ENCODE data around the gene SPTBN4. TPM values are rescaled to one million over a fixed set of nuclear protein-coding genes. Genes with fewer than 3 reads are reported as not detected.
"Not testable (repeated sequence)": the region's sequence is repeated elsewhere in the genome, so short reads cannot be mapped to it uniquely, and the experiment has no call there.

SPTBN4 gene
- total and polyA plus RNA-seq, 10 of the 15 experiments (the other 5 are each of a cell fraction or from before 2014, with no cell fraction given): 0.04 to 1.1 (median 0.34) TPM; not detected in 1

DNA sequence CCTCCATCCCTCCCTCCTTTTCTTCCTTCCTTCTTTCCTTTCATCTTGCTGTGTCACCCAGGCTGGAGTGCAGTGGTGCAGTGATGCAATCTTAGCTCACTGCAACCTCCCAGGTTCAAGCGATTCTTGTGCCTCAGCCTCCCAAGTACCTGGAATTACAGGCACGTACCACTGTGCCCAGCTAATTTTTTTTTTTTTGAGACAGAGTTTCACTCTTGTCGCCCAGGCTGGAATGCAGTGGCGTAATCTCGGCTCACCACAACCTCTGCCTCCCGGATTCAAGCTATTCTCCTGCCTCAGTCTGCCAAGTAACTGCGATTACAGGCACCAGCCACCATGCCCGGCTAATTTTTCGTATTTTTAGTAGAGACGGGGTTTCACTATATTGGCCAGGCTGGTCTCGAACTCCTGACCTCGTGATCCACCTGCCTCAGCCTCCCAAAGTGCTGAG is 3.2 kb upstream of the SPTBN4 start:
- H3K79me2 ChIP-seq (ENCODE audit: control insufficient read depth, insufficient read depth, low read length); H3K27ac ChIP-seq (ENCODE audit: control insufficient read depth, insufficient read depth); DNase-seq (ENCODE audit: low read depth, low spot score); BruUV-seq (replicated peaks); H4K20me1 ChIP-seq (ENCODE audit: control insufficient read depth, insufficient read depth); H3K27me3 ChIP-seq (replicated peaks in 1 of 2; ENCODE audit: control insufficient read depth in 2 of 2, insufficient read depth in 2 of 2, low read length in 1 of 2); H3K9me3 ChIP-seq (replicated peaks; ENCODE audit: control insufficient read depth, insufficient read depth, low read length); H3K36me3 ChIP-seq (ENCODE audit: control insufficient read depth in 2 of 2, insufficient read depth in 2 of 2, low read length in 1 of 2); H2AFZ ChIP-seq (ENCODE audit: control insufficient read depth, low read depth, low read length); H3K4me2 ChIP-seq (ENCODE audit: control insufficient read depth, insufficient read depth); FAIRE-seq; ATAC-seq; H3K4me3 ChIP-seq; H3K9ac ChIP-seq (ENCODE audit: control insufficient read depth, insufficient read depth, low read length); in situ Hi-C loops (cut with MboI): not testable (repeated sequence)
- intact Hi-C loops (cut with micrococcal nuclease; ENCODE audit: unreplicated experiment): loop anchor here (2.0 kb wide), 1 partner anchor 135 kb away; no protein-coding TSS in a partner anchor
- ChIA-PET SMC1A (ENCODE audit: uncharacterized antibody, unreplicated experiment) (interaction anchor here (0.7 to 3.4 kb wide), 14 partner anchors 8 to 172 kb away, joined by 3 to 18 read pairs (median 4); partner anchors contain the start of genes C19orf47, PLD3 and SERTAD3), CTCF (interaction anchor here (0.6 to 4.7 kb wide), 37 partner anchors 9 to 360 kb away, joined by 3 to 67 read pairs (median 4); partner anchors contain the start of genes C19orf47, LTBP4, PLD3 and SERTAD1), RAD21 (ENCODE audit: unreplicated experiment) (interaction anchor here (0.7 to 4.6 kb wide), 16 partner anchors 10 to 273 kb away, joined by 3 to 26 read pairs (median 4); partner anchors contain the start of genes C19orf47, PLD3 and SERTAD1), POLR2A (interaction anchor here (0.5 to 1.4 kb wide), 8 partner anchors 8 to 1842 kb away, joined by 3 to 7 read pairs (median 3); partner anchors contain the start of gene SERTAD3)
- 47% methylated on average over 12 of the region's 12 CpGs for WGBS (ENCODE audit: insufficient coverage, insufficient replicate concordance, low lambda C conversion rate, missing lambda C conversion rate)
- H3K4me1 ChIP-seq (ENCODE audit: control insufficient read depth, insufficient read depth, low read length): peaks cover 31% of the 10 kb centered on the region

DNA sequence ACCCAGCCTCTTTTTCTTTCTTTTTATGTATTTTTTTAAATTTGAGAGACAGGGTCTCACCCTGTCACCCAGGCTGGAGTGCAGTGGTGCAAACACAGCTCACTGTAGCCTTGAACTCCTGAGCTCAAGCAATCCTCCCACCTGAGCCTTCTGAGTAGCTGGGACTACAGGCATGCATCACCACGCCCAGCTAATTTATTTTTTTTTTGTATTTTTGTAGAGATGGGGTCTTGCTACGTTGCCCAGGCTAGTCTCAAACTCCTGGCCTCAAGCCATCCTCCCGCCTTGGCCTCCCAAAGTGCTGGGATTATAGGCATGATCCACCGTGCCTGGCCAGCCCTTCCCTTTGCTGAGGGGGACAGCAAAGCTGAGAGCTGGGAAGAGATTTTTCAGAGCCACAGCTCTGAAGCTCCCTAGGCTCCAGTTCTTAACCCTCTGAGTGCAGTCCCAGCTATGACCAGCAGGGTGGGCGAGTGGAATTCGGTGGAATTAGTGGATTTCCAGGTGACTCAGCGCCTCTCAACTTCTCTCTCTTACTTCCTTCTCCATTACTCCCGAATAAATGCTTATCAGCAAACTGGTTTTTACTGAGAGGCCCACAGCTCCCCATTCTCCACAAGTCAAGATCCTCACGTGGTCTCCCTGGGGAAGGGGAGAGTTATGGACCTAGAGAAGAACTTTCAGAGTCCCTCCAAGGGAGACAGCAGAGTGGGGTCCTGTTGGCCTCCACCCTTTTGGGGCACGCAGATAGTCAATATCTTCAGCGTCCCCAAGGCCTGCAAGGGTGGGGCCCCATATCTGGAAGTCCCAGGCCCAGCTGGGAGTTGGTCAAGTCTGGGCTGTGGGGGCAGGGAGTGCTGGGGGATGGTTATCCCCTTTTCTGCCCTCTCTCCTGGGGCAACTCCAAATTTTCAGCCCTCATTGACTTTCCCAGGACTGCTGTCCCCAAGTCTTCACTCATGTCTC is 2.5 kb upstream of the SPTBN4 start:
- H3K9ac ChIP-seq (ENCODE audit: control insufficient read depth, insufficient read depth, low read length): no peak overlapping the region; the same call in 1 of the 2 replicates
- POLR2A ChIA-PET: interaction anchor here (0.7 to 1.9 kb wide), 12 partner anchors 9 to 159 kb away, joined by 3 to 15 read pairs (median 3); partner anchors contain the start of genes C19orf47, PLD3 and SERTAD3
- H2AFZ ChIP-seq (ENCODE audit: control insufficient read depth, low read depth, low read length): no peak overlapping the region; the same call in 1 of the 2 replicates
- no peaks in the 10 kb centered on the region for H3K9me3 ChIP-seq (replicated peaks; ENCODE audit: control insufficient read depth, insufficient read depth, low read length)
- H3K4me1 ChIP-seq (ENCODE audit: control insufficient read depth, insufficient read depth, low read length): peaks cover 31% of the 10 kb centered on the region
- intact Hi-C loops (cut with micrococcal nuclease; ENCODE audit: unreplicated experiment) (loop anchor here (2.0 kb wide), 1 partner anchor 134 kb away; no protein-coding TSS in a partner anchor), in situ Hi-C loops (cut with MboI) (no loop called here)
- H3K27me3 ChIP-seq (replicated peaks in 1 of 2; ENCODE audit: control insufficient read depth in 2 of 2, insufficient read depth in 2 of 2, low read length in 1 of 2): peaks cover 0 to 2% of the 10 kb centered on the region in 2 experiments; a peak in 3 of 4 replicates
- ATAC-seq: peak; percentile 11; the same call in 2 of the 3 replicates
- no peak for DNase-seq (ENCODE audit: low read depth, low spot score)
- peak overlapping the region; percentile 66; the same call in 1 of the 2 replicates for H3K4me3 ChIP-seq
- SMC1A ChIA-PET (ENCODE audit: uncharacterized antibody, unreplicated experiment): interaction anchor here (0.7 to 3.4 kb wide), 19 partner anchors 9 to 171 kb away, joined by 3 to 18 read pairs (median 4); partner anchors contain the start of genes C19orf47, PLD3 and SERTAD3
- no peaks in the 10 kb centered on the region for H4K20me1 ChIP-seq (ENCODE audit: control insufficient read depth, insufficient read depth)
- BruUV-seq (replicated peaks): no TSS peak
- RAD21 ChIA-PET (ENCODE audit: unreplicated experiment): interaction anchor here (0.7 to 4.6 kb wide), 23 partner anchors 11 to 171 kb away, joined by 3 to 26 read pairs (median 4); partner anchors contain the start of genes C19orf47, PLD3 and SERTAD1
- no peaks in the 10 kb centered on the region for H3K36me3 ChIP-seq (ENCODE audit: control insufficient read depth in 2 of 2, insufficient read depth in 2 of 2, low read length in 1 of 2)
- peak overlapping the region; percentile 61 for H3K27ac ChIP-seq (ENCODE audit: control insufficient read depth, insufficient read depth)
- H3K79me2 ChIP-seq (ENCODE audit: control insufficient read depth, insufficient read depth, low read length): no peaks in the 10 kb centered on the region
- CTCF ChIA-PET: interaction anchor here (0.6 to 4.7 kb wide), 41 partner anchors 10 to 360 kb away, joined by 3 to 67 read pairs (median 4); partner anchors contain the start of genes C19orf47, LTBP4, PLD3 and PRX
- H3K4me2 ChIP-seq (ENCODE audit: control insufficient read depth, insufficient read depth): peak overlapping the region; percentile 82
- 18% methylated on average over 11 of the region's 11 CpGs for WGBS (ENCODE audit: insufficient coverage, insufficient replicate concordance, low lambda C conversion rate, missing lambda C conversion rate)
- FAIRE-seq: no peak
- TF ChIP-seq ASH2L (IDR thresholded peaks at IDR 0.05; ENCODE audit: borderline replicate concordance, low read depth) (no peak), IKZF2 (IDR thresholded peaks at IDR 0.05) (peak; percentile 56 to 58), RAD21 (IDR thresholded peaks at IDR 0.05; ENCODE audit: insufficient read depth, low read depth, low read length) (peak; percentile 62), EED (IDR thresholded peaks at IDR 0.05; ENCODE audit: low read depth) (peak; percentile 39; the same call in 1 of the 2 replicates), IKZF1 (conservative IDR thresholded peaks at IDR 0.05) (peak; percentile 63)
- TF ChIP-seq, protein P1, sequence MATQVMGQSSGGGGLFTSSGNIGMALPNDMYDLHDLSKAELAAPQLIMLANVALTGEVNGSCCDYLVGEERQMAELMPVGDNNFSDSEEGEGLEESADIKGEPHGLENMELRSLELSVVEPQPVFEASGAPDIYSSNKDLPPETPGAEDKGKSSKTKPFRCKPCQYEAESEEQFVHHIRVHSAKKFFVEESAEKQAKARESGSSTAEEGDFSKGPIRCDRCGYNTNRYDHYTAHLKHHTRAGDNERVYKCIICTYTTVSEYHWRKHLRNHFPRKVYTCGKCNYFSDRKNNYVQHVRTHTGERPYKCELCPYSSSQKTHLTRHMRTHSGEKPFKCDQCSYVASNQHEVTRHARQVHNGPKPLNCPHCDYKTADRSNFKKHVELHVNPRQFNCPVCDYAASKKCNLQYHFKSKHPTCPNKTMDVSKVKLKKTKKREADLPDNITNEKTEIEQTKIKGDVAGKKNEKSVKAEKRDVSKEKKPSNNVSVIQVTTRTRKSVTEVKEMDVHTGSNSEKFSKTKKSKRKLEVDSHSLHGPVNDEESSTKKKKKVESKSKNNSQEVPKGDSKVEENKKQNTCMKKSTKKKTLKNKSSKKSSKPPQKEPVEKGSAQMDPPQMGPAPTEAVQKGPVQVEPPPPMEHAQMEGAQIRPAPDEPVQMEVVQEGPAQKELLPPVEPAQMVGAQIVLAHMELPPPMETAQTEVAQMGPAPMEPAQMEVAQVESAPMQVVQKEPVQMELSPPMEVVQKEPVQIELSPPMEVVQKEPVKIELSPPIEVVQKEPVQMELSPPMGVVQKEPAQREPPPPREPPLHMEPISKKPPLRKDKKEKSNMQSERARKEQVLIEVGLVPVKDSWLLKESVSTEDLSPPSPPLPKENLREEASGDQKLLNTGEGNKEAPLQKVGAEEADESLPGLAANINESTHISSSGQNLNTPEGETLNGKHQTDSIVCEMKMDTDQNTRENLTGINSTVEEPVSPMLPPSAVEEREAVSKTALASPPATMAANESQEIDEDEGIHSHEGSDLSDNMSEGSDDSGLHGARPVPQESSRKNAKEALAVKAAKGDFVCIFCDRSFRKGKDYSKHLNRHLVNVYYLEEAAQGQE (IDR thresholded peaks at IDR 0.05; ENCODE audit: low read depth, low read length): no peak
- TF ChIP-seq, protein P2, sequence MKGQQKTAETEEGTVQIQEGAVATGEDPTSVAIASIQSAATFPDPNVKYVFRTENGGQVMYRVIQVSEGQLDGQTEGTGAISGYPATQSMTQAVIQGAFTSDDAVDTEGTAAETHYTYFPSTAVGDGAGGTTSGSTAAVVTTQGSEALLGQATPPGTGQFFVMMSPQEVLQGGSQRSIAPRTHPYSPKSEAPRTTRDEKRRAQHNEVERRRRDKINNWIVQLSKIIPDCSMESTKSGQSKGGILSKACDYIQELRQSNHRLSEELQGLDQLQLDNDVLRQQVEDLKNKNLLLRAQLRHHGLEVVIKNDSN (IDR thresholded peaks at IDR 0.05; ENCODE audit: borderline replicate concordance, extremely low read length, insufficient read depth, low read depth, low read length): peak; percentile 27
